Ascending aorta (tissue), 2 donors: ENCODE results near the gene TCTA. TPM values are rescaled to one million over a fixed set of nuclear protein-coding genes. Genes with fewer than 3 reads are reported as not detected.
"Not testable (repeated sequence)": the region's sequence is repeated elsewhere in the genome, so short reads cannot be mapped to it uniquely, and the experiment has no call there.

ENCODE experiments used
- DNase-seq, 2 donors: peaks; one replicate each; pipeline ENCODE4 v3.0.0-alpha.2; 2019; ENCODE audit warnings: low spot score in 2 of 2
- H3K27ac ChIP-seq, 2 donors: fragments of 200-600 bp; sonication (generic); one replicate each; pipeline ENCODE4 v1.5.1; 2016 to 2017; ENCODE audit warnings: mild to moderate bottlenecking in 1 of 2
- H3K27me3 ChIP-seq: fragments of 200-600 bp; sonication (generic); one replicate; pipeline ENCODE4 v1.5.1; 2017
- H3K36me3 ChIP-seq, 2 donors: fragments of 200-600 bp; sonication (generic); one replicate each; pipeline ENCODE4 v1.5.1; 2016
- H3K4me1 ChIP-seq, 2 donors: fragments of 200-600 bp; sonication (generic); one replicate each; pipeline ENCODE4 v1.5.1; 2016 to 2017; ENCODE audit warnings: mild to moderate bottlenecking in 1 of 2
- H3K4me3 ChIP-seq, 2 donors: fragments of 200-600 bp; sonication (generic); one replicate each; pipeline ENCODE4 v1.5.1; 2016 to 2017; ENCODE audit warnings: mild to moderate bottlenecking in 1 of 2
- H3K9me3 ChIP-seq, 2 donors: fragments of 200-600 bp; sonication (generic); one replicate each; pipeline ENCODE4 v1.5.1; 2016
- intact Hi-C: fragments of 100-400 bp; cut with DNase I; formaldehyde crosslinking; loops from one replicate; pipeline ENCODE4 v1.15.1; 2023
- total RNA-seq: library from RNA; depleted of rRNA; stranded (reverse); fragments of >200 nt; gene quantifications from one replicate; pipeline ENCODE4 v1.1.0, GENCODE V29; 2016
- TF ChIP-seq, protein P1 (sequence below), 3 experiments: fragments of 200-600 bp in 2 of 3; fragments of 450-650 bp in 1 of 3; sonication (generic) in 2 of 3; IDR thresholded peaks; one replicate each; pipeline ENCODE4 v1.5.1; 2016 to 2019; ENCODE audit warnings: antibody characterized with exemption in 3 of 3, mild to moderate bottlenecking in 1 of 3, moderate library complexity in 1 of 3

TCTA gene
- total RNA-seq, 1 donor from 2014 or later = 51.5 TPM

GRCh38 chr3:49403891-49404290 is 8.3 kb upstream of the TCTA start:
- Histone ChIP-seq H3K9me3 (no peaks in the 10 kb centered on the region), H3K4me3 (no peak overlapping the region), H3K36me3 (peaks cover 7 to 21% of the 10 kb centered on the region in 2 donors), H3K4me1 (peaks cover 6 to 38% of the 10 kb centered on the region in 2 donors), H3K27me3 (no peaks in the 10 kb centered on the region), H3K27ac (no peak overlapping the region)
- TF ChIP-seq, protein P1, sequence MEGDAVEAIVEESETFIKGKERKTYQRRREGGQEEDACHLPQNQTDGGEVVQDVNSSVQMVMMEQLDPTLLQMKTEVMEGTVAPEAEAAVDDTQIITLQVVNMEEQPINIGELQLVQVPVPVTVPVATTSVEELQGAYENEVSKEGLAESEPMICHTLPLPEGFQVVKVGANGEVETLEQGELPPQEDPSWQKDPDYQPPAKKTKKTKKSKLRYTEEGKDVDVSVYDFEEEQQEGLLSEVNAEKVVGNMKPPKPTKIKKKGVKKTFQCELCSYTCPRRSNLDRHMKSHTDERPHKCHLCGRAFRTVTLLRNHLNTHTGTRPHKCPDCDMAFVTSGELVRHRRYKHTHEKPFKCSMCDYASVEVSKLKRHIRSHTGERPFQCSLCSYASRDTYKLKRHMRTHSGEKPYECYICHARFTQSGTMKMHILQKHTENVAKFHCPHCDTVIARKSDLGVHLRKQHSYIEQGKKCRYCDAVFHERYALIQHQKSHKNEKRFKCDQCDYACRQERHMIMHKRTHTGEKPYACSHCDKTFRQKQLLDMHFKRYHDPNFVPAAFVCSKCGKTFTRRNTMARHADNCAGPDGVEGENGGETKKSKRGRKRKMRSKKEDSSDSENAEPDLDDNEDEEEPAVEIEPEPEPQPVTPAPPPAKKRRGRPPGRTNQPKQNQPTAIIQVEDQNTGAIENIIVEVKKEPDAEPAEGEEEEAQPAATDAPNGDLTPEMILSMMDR (IDR thresholded peaks at IDR 0.05) = no peak
- intact Hi-C loops = no loop called here
- DNase-seq = no peak

GRCh38 chr3:49405570-49405969 is 6.7 kb upstream of the TCTA start:
- H3K4me1 ChIP-seq = peaks cover 4 to 47% of the 10 kb centered on the region in 2 donors
- H3K4me3 ChIP-seq = peak overlapping the region in 1 of 2 donors; percentile 33
- H3K9me3 ChIP-seq, H3K27me3 ChIP-seq, DNase-seq, intact Hi-C loops: not testable (repeated sequence)
- peak overlapping the region; percentile 26 to 67 for H3K27ac ChIP-seq
- peaks cover 7 to 21% of the 10 kb centered on the region in 2 donors for H3K36me3 ChIP-seq

DNA sequence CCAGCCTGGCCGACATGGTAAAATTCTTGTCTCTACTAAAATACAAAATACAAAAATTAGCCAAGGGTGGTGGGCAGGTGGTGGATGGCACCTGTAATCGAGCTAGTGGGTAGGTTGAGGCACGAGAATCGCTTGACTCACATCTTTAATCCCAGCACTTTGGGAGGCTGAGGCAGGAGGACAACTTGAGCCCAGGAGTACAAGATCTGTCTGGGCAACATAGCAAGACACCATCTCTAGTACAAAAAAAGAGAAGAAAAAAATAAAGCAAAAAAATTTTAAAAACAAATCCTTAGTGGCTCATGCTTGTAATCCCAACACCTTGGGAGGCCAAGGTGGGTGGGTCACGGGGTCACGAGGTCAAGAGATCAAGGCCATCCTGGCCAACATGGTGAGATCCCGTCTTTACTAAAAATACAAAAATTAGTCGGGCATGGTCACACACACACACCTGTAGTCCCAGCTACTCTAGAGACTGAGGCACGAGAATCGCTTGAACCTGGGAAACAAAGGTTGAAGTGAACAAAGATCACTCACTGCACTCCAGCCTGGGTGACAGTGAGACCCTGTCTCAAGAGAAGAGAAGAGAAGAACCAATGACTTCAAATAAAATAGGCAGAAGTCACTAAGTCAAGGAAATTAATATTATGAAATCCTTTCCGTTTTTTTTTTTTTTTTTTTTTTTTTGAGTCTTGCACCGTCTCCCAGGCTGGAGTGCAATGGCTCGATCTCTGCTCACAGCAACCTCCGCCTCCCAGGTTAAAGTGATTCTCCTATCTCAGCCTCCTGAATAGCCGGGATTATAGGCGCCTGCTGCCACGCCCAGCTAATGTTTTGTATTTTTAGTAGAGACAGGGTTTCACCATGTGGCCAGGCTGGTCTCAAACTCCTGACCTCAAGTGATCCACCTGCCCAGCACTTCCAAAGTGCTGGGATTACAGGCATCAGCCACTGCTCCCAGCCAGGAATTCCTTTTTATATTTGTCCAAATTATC is 5.4 kb upstream of the TCTA start:
- peak overlapping the region; percentile 53 to 67 for H3K27ac ChIP-seq
- intact Hi-C loops = no loop called here
- peak overlapping the region; percentile 0 to 33 for H3K4me3 ChIP-seq
- H3K27me3 ChIP-seq = no peaks in the 10 kb centered on the region
- TF ChIP-seq, protein P1 (IDR thresholded peaks at IDR 0.05) = no peak
- no peaks in the 10 kb centered on the region for H3K9me3 ChIP-seq
- H3K4me1 ChIP-seq = peaks cover 4 to 43% of the 10 kb centered on the region in 2 donors
- H3K36me3 ChIP-seq = peaks cover 5 to 12% of the 10 kb centered on the region in 2 donors
- no peak for DNase-seq

GRCh38 chr3:49410066-49410845 is 2.0 kb upstream of the TCTA start:
- Histone ChIP-seq H3K36me3 (peaks cover 6 to 7% of the 10 kb centered on the region in 2 donors), H3K27me3 (no peaks in the 10 kb centered on the region), H3K4me3 (peak overlapping the region; percentile 80 to 97), H3K27ac (peak overlapping the region; percentile 97 to 99), H3K4me1 (peaks cover 4 to 53% of the 10 kb centered on the region in 2 donors), H3K9me3 (no peaks in the 10 kb centered on the region)
- intact Hi-C loops = loop anchor here (5.0 kb wide), 4 partner anchors 37 to 403 kb away; partner anchors contain the start of genes USP4 and WDR6
- TF ChIP-seq, protein P1 (IDR thresholded peaks at IDR 0.05) = no peak
- no peak for DNase-seq

DNA sequence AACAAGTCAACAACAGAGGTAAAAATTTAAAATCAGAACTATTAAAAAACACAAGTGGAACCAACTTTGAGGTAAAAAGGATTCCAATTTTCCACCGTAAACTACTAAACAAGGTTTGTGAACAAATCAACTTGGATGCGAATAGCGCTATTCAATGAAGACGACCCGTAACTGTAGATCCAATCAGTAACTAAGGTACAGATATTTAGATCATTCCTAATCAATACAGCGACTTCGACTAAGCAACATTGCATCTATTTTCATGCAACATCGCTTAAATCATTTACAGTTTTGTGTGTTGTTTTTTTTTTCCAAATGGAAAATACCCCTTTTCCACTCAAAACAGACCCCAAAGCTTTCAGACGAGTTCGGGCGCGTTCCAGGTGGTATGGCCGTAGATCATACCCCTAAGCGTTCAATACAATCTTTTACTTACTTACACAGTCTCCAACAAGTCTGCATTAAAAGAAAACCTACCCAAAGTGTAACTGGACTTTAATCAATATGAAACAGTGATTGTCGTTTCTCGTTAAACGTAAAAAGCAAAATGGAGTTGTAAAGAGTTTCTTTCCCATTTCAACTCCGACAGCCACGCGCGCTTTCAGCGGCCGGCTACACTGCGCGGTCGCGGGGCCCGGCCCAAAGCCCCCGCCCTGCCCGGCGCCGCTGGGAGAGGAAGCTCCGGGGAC is 1.2 kb upstream of the TCTA start:
- Histone ChIP-seq H3K27me3 (no peaks in the 10 kb centered on the region), H3K27ac (peak overlapping the region; percentile 97 to 99), H3K36me3 (peaks cover 7 to 12% of the 10 kb centered on the region in 2 donors), H3K4me3 (peak overlapping the region; percentile 80 to 97), H3K9me3 (no peaks in the 10 kb centered on the region), H3K4me1 (peaks cover under 1 to 48% of the 10 kb centered on the region in 2 donors)
- no peak for DNase-seq
- intact Hi-C loops = loop anchor here (5.0 kb wide), 4 partner anchors 36 to 404 kb away; partner anchors contain the start of genes USP4 and WDR6
- TF ChIP-seq, protein P1 (IDR thresholded peaks at IDR 0.05) = no peak
